ENCODE results near the gene CHMP5. TPM values are rescaled to one million over a fixed set of nuclear protein-coding genes. Genes with fewer than 3 reads are reported as not detected.
"Not testable (repeated sequence)": the region's sequence is repeated elsewhere in the genome, so short reads cannot be mapped to it uniquely, and the experiment has no call there.

Gene CHMP5
- polyA plus RNA-seq, 1 donor, result 68.9 TPM

DNA sequence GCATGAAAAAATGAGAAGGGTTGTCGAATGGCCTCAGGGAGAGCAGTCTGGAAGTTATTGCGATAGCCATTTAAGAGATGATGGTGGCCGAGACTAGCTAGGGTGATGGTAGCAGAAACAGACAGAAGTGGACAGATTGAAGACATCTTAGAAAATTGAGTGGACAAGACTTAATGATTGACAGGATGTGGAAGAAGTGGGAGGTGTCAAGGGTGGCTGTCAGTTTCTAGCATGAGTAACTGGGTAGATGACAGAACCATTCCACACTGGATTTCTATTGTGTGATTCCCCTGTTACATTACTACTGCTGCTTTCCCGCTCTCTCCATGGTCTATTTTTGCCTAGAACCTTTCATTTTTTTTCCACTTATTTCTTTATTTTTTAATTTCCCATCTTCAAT, 12.6 kb downstream of the CHMP5 start:
- no peak for DNase-seq

DNA sequence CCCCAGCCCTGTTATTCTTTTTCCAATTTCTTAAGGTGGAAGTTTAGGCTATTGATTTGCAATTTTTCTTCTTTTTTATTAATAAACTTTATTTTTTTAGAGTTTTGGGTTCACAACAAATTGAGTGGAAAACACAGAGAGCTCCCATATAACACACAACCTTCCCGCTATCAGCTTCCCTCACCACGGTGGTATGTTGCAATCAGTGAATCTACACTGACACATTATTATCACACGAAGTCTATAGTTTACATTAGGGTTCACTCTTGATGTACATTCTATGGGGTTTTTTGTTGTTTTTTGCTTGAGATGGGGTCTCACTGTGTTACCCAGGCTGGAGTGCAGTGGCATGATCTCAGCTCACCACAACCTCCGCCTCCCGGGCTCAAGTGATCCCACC, 20.7 kb downstream of the CHMP5 start:
- no peak for DNase-seq

DNA sequence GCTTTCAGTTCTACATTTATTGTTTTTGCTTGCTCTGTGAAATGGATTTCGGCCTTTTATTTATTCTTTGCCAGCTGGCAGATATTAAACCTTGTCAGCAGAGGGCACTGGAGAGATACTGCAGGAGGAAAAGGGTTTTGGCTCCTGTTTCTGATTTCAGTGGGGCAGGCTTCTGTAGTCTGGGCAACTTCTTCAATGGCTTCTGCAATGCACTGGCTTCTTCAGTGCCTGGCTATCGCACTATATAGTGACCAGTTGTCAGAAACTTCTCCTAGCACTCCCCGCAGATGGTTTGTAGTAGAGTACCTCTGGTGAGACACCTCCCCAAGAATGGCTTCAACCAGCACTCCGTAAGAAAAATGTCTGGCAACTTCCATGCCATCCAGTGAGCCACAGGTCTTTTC, 22.2 kb downstream of the CHMP5 start:
- peak; percentile 22 for DNase-seq

DNA sequence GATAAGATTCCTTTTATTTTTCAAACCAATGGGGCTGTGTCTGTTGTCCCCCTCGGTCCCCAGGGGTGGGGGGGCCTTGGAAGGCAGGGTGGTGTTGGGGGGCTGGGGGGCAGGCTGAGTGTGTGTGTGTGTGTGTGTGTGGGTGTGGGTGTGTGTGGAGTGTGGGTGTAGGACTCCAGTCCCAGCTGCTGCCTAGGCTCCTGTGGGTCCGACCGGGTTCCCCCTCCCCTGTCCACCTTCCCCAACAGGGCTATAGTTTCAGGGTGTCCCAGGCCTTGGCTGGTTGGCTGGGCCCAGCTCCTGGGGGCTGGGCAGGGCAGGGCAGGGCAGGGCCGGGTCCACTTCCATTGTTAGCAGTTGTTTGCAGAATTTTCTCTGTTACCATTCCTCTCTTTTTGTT, 23.4 kb downstream of the CHMP5 start:
- DNase-seq, result no peak

DNA sequence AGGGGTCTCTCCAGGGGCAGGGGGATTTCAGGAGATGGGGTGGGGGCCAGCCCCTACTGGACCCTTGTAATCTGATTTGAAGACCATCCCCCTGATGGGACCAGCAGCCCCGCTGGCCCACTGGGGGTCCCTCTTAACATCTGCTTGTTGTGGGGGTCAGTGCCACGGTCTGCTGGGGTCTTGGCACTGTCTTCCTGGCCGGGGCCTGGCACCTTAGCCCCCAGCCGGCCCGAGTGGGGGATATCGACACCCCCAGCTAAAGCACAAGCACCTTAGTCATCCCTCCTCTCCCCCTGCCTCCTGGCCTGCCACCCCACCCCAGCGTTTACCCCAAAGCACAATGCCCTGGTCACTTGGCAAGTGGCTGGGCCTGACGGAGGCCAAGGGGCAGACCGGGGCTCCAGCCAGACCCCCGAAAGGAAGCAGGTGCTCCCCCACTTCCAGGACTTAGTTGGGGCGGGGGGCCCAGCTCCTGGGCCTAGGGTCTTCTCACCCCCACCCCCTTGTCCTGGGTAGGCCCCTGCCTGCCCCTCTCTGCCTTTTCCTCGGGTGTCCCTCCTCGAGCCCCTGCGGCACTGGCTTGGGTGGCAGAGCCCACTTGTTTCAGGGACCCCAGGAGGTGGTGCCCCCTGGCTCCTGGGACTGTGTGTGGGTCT, 24.1 kb downstream of the CHMP5 start:
- DNase-seq, result no peak

DNA sequence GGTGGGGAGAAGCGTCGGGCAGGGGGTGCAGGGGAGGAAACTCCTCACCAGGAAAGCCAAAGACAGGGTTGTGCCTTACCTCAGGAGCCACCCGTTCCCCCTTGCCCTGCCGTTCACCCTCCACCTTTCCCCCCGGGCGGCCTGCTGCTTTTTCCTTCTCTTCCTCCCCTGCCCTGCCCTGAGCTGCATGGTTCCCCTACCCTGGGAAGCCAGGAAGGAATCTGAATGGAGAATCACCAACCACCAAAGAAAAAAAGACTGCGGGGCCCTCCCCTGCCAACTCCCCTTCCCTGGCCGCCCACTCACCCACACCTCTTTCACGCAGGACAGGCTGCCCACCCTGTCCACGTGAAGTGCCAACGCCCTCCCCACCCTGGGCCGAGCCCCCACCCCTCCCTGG, 24.6 kb downstream of the CHMP5 start:
- DNase-seq, result no peak

DNA sequence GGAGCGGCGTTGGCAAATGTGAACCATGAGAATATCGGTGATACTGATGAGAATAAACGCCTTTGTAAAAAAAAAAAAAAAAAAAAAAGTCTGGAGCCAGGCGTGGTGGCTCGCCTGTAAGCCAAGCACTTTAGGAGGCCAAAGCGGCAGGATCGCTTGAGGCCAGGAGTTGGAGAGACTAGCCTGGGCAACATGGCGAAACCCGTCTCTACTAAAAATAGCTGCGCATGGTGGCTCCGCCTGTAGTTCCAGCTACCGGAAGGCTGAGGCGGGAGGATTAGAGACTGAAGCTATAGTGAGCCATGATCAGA, 25.0 kb downstream of the CHMP5 start:
- DNase-seq, result no peak

DNA sequence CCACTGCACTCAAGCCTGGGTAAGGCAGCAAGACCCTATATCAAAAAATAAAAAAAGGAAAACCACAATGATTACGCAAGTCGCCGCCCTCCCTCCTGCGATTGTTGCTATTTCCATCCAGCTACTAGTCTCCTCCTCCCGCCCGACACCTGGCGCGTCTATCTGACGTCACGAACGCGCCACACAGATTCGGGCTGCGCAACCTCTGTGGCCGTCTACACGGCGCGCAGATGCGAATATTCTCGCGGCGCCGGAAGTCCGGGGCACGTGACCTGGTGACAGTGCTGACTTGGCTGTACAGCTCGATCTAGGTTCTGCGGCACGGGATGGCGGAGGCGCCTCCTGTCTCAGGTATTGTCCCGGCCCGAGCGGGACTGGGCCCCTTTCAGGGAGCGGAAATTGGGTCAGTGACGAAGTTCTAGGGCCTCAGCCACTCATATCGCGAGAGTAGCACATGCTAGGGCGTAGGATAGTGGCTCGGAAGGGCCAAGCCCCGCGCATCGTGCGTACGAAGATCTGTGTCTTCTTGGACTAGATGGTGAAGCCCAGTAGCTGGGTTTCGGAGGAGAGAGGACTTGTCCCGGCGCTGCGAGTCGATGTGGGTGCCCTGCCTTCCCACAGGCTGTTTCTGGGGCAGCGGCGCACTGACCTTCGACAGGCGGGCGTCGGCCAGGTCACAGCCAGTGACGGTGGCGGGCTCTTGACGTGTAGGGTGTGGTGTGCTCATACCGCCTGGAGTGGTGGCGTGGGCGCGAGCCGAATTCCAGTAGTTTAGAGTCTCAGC, 25.6 kb downstream of the CHMP5 start, which contains the start of gene NFX1:
TSS of gene NFX1 (plus strand) at position 270 of the 784 bp plus-strand sequence. CDS start at position 327, 57 bp downstream.
- peak; percentile 100 for DNase-seq

DNA sequence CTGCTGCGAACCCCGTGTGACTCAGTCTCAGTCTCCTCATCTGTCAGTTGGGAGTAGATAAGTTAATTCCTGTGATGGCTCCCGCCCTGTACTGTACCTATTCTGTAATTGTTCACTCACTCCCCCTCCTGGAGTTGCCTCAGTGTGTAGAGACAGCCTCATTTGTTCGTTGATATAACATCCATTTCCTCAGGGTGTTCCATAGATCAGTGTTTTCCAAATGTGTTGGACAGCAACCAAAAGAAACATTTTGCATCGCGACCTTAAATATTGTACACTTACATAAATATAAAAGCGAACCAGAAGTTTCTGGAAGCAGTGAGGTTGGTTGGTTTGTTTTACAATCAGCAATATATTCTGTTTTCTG, 26.2 kb downstream of the CHMP5 start:
- DNase-seq, result no peak

DNA sequence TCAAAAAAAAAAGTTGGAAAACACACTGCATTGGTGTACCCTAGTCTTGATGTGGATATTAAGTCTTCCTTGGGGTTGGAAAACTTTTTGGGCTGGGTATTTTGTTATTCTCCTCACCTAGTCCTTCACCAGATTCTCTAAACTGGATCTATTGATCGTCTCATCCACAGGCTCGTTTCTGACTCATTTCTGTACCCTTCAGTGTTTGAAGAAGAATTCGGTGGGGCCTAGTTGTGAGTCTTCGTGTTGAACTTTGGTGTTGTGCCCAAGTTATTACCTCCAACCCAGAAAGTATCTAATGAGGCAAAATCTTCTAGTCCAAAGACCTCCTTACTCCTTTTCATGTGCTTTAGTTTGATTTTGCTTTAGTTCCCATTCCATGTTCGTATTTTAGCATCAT, 27.1 kb downstream of the CHMP5 start:
- DNase-seq, result no peak

DNA sequence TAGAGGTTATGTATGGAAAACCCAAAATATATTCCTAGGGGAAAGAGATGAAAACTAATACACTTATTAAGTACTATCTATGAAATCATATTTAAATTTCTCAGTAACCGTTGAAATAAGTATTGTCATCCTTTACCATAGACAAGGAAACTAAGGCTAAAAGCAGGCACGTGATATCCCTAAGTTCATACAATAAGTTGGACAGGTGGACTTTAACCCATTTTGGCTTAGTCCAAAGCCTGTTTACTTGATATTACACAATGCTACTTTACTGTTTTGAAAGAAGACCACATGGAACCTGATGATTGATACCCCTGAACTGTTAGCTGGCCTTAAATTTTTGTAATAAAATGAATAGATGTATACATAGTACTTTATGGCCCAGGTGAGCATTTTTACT, 28.9 kb downstream of the CHMP5 start:
- no peak for DNase-seq

DNA sequence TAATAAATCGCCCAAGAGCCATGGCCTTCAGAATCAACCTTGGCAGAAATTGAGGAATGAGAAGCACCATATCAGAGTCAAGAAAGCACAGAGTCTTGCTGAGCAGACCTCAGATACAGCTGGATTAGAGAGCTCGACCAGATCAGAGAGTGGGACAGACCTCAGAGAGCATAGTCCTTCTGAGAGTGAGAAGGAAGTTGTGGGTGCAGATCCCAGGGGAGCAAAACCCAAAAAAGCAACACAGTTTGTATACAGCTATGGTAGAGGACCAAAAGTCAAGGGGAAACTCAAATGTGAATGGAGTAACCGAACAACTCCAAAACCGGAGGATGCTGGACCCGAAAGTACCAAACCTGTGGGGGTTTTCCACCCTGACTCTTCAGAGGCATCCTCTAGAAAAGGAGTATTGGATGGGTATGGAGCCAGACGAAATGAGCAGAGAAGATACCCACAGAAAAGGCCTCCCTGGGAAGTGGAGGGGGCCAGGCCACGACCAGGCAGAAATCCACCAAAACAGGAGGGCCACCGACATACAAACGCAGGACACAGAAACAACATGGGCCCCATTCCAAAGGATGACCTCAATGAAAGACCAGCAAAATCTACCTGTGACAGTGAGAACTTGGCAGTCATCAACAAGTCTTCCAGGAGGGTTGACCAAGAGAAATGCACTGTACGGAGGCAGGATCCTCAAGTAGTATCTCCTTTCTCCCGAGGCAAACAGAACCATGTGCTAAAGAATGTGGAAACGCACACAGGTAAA, 30.0 kb downstream of the CHMP5 start:
- no peak for DNase-seq

DNA sequence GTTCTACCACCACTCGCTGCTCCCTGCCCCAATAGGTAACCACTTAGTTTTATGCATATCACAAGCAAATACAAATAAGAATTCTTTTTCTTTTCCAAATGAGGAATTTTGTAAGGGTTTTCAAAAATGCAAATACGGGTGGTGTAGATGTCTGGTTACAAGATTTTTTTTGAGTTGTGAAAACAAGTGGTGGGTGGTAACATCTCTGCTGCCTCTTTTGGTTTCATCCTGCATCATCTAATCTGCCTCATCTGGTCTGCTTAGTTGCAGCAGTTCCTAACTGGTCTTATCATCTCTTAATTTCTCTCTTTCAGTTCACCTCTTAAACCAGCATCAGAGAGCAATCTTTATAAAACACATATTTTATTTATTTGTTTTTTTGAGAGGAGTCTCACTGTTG, 30.7 kb downstream of the CHMP5 start:
- no peak for DNase-seq

DNA sequence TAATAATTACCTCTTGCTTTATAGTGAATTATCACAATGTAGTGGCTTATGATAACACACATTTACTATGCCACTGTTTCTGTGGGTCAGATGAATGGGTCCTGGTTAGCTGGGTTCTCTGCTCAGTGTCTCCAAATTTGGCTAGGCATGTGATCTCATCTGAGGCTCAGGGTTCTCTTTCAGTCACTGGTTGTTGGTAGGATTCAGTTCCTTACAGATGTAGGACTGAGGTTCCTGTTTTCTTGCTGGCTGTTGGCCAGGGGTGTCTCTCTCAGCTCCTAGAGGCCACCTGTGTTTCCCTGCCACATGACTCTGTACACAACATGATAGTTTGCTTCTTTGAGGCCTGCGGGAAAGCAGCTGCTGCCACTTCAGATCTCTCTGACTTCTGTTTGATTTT, 32.6 kb downstream of the CHMP5 start:
- DNase-seq, result no peak

DNA sequence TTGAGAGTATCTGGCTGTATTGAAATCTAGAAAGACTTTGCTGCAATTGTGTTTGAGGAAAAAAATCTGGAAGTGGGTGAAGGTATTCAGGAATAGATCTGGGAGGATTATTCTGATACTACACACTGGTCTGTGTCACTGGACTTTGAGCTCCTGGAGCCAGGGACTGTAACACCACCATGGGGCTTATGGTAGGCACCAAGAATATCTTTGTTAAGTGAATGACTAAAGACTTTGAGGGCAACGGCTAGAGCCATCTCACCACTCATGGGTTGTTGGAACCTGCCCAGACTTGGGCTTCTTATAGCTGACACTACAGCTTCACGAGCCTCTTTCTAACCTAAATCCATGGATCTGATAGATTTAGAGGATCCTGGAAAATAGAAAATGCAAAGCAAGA, 35.7 kb downstream of the CHMP5 start:
- DNase-seq, result no peak

DNA sequence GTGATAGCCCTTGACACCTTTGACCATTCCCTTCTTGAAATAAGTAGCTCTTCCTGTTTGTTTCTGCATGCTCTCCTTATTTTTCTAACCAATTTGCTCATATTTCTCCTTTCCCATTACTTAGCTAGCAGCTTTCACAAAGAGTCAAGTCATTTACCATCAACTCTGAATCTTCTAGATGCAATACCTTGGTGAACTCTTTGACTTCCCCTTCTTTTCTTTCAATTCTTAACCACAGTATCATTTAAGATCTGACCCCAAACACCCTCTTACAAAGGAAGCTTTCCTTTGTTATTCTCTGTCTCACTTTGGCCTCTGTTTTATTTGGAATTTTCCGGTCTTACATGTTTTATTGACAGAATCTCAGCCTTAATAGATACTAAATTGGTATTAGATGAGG, 39.5 kb downstream of the CHMP5 start:
- DNase-seq, result no peak

DNA sequence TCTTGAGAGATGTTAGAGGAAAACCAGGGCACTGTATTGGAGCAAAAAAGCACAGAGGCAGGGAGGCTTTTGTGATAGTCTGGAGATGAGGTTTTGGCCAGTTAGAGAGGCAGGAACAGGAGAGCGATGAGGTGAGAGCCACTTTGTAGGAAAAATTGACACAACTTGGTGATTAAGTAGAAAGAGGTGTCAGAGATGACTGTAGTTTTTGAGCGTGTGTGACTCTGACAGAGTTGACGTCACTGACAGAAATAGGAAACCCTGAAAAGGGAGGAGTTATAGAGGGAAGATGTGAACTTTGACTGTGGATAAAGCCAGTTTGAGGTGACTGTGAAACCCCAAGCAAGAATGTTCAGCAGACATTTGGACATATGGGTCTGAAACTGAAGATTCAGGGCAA, 41.2 kb downstream of the CHMP5 start:
- no peak for DNase-seq

DNA sequence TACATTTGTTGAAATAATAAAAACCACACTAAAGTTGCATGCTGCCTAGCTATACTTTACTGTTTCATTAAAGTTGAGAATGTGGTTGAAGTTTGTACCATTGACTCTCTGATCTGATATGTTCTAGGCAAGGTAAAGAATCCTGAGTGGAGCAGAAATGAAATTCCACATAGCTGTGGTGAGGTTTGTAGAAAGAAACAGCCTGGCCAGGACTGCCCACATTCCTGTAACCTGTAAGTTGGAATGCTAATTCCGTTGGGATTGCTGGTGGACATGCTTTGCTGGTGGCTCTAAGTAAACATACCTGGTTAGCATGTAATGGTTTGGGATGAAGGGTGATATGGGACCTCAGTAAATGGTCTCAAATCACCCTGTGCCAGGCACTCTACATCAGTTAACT, 42.2 kb downstream of the CHMP5 start:
- no peak for DNase-seq

DNA sequence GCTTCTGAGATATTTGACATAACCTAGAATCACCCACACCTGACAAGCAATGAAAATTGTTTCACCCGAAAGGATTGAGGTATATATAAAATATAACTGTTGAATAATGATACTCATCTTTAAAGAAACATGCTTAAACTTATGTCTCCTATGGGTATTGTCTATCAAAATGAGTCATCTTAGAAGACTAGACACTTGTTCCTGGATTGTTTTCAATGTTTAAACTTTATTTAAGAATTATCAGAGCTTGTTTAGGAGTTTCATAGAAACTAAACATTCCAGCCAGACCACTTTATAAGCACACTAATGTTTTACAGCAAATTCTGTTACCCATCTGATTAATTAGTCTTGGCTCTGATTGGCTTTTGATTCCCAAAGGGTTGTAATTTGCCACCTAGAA, 45.1 kb downstream of the CHMP5 start:
- DNase-seq, result no peak

DNA sequence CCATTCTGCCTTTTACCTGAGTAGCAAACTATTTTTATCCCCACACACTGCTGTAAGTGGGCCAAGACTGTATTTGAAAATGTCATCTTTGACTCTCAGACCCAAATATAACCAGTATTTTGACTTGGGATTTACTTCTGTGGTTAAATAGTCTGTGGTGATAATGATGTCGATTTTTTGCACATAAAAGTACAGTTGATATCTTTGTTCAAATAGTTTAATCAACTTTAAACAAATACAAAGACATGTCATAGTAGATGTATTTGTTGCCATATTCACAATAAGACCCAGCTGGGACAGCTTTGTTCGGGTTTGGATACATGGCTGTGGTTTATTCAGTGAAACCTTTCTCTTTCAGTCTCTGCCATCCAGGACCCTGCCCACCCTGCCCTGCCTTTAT, 45.9 kb downstream of the CHMP5 start:
- DNase-seq, result no peak

DNA sequence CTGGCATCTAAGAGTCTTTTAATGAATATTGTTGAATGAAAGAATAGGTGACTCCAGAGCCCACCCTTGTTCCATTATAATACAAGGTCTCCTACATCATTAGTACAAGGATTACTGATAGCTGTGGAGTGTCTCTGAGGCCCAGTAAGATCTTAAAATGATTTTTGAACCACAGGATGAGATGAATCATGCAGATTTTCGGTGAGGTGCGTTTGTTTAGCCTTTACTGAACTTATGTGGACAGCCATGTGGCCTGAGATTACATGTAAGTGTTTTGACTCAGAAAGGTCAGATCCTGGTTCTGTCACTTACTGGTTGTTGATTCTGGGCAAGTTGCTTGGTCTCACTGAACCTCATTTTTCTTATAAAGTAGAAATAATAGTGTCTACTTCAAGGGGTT, 47.1 kb downstream of the CHMP5 start:
- DNase-seq, result no peak

DNA sequence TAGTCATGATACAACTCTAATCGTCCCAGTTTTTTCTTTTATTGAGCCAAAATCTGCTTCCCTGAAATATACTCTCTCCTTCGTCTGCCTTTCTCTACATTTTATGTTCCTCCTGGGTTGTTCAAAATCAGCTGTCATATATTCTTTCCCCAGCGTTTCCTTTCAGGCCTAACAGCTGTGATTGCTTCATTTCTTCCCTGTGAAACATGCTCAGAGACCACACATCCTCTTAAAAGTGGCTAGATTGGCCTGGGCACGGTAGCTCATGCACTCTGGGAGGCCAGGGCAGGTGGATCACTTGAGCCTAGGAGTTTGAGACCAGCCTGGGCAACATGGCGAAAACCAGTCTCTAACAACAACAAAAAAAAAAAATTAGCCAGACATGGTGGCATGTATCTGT, 50.5 kb downstream of the CHMP5 start:
- DNase-seq, result no peak

DNA sequence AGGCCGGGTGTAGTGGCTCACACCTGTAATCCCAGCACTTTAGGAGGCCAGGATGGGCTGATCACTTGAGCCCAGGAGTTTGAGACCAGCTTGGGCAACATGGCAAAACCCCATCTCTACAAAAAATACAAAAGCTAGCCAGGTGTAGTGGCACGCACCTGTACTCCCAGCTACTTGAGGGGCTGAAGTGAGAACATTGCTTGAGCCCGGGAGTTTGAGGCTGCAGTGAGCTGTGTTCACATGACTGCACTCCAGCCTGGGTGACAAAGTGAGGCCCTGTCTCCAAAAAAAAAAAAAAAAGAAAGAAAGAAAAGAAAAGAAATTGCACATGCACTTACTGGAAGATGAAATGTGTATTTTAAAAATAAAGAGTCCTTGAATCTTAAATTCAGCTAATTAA, 52.3 kb downstream of the CHMP5 start:
- not testable (repeated sequence) for DNase-seq

DNA sequence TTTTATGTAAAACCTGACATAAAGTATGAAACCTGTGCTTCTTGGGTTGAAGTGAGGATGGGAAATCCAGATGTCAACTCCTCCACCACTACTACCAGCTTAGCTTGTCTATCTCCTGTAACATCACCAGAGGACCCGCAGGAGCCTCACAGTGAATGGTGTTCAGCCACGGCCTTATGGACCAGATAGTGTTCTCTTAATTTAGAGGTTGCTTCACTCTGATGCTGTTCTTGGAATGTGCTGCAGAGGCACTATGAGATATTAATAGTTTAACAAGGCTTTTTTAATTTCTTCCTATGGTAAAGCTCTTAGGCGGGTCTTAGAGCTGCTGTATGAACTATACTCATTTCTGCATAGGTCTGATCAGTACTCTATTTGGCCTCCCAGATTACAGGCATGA, 53.4 kb downstream of the CHMP5 start:
- no peak for DNase-seq

Measured in hindlimb muscle (tissue), 1 donor.